Dendritic cell treated with granulocyte-macrophage colony-stimulating factor and Interleukin-4, amounts not matched to agents 40 ng/mL and 50 ng/mL, for 4 days (primary cell): ENCODE data around the gene TMEM198.

Experiments used
- H3K27ac Mint-ChIP-seq: one replicate; pipeline ENCODE4 v1.8.0; 2022; ENCODE audit warnings: mild to moderate bottlenecking, mixed read lengths
- H3K27me3 Mint-ChIP-seq: one replicate; pipeline ENCODE4 v1.8.0; 2022; ENCODE audit warnings: mild to moderate bottlenecking, mixed read lengths
- H3K36me3 Mint-ChIP-seq: one replicate; pipeline ENCODE4 v1.8.0; 2022; ENCODE audit warnings: low read depth, mixed read lengths
- H3K4me1 Mint-ChIP-seq: one replicate; pipeline ENCODE4 v1.8.0; 2022; ENCODE audit warnings: low read depth, mixed read lengths
- H3K4me3 Mint-ChIP-seq: one replicate; pipeline ENCODE4 v1.8.0; 2022; ENCODE audit warnings: mild to moderate bottlenecking, moderate library complexity, mixed read lengths
- H3K9me3 Mint-ChIP-seq: one replicate; pipeline ENCODE4 v1.8.0; 2022; ENCODE audit warnings: mixed read lengths
- intact Hi-C: fragments of 100-400 bp; cut with micrococcal nuclease; formaldehyde crosslinking; loops from one replicate; pipeline ENCODE4 v1.15.0; 2022

The TMEM198 gene

GRCh38 chr2:219543596-219544358 lies at the start of gene TMEM198, which contains the start of gene CHPF:
TSS of gene TMEM198 (plus strand) at chr2:219544028. CDS start at chr2:219544728, 700 bp downstream.
TSS of gene CHPF (minus strand) at chr2:219543809. CDS start at chr2:219543538, 271 bp downstream.
- peak within 1 kb of the TSS; percentile 76 for H3K4me3 Mint-ChIP-seq

GRCh38 chr2:219494952-219495530 lies 48.8 kb upstream of the TMEM198 start:
- intact Hi-C loops = loop anchor here (1.0 to 5.0 kb wide), 2 partner anchors 35 to 102 kb away; partner anchors contain the start of gene STK11IP
- Mint-ChIP-seq H3K4me3 (no peak overlapping the region), H3K4me1 (peaks cover 37% of the 10 kb centered on the region), H3K36me3 (peaks cover 16% of the 10 kb centered on the region), H3K27me3 (peaks cover 72% of the 10 kb centered on the region), H3K9me3 (no peaks in the 10 kb centered on the region), H3K27ac (no peak overlapping the region)

More at GRCh38 chr2:219543596-219544358, at the start of gene TMEM198, which contains the start of gene CHPF:
- Mint-ChIP-seq H3K27ac (peak within 1 kb of the TSS; percentile 39), H3K36me3 (no peaks in the 10 kb centered on the region), H3K9me3 (no peaks in the 10 kb centered on the region), H3K4me1 (peaks cover 9% of the 10 kb centered on the region), H3K27me3 (peaks cover 79% of the 10 kb centered on the region)
- intact Hi-C loops = loop anchor here (2.0 kb wide), 1 partner anchor 53 kb away; the partner anchor contains the start of gene STK11IP

GRCh38 chr2:219495531-219496122 lies 48.2 kb upstream of the TMEM198 start:
- Mint-ChIP-seq H3K4me1 (peaks cover 40% of the 10 kb centered on the region), H3K4me3 (no peak overlapping the region), H3K27me3 (peaks cover 67% of the 10 kb centered on the region), H3K27ac (no peak overlapping the region), H3K9me3 (no peaks in the 10 kb centered on the region), H3K36me3 (peaks cover 16% of the 10 kb centered on the region)
- intact Hi-C loops = loop anchor here (1.0 to 5.0 kb wide), 2 partner anchors 35 to 102 kb away; partner anchors contain the start of gene STK11IP

- Mint-ChIP-seq H3K27me3 (peaks cover 64% of the 10 kb centered on the region), H3K9me3 (no peaks in the 10 kb centered on the region), H3K4me3 (peak overlapping the region; percentile 90), H3K27ac (no peak overlapping the region), H3K4me1 (peaks cover 40% of the 10 kb centered on the region), H3K36me3 (peaks cover 20% of the 10 kb centered on the region)
- intact Hi-C loops = loop anchor here (5.0 kb wide), 1 partner anchor 101 kb away; the partner anchor contains the start of gene STK11IP
Observed at GRCh38 chr2:219496247-219496824, 47.5 kb upstream of the TMEM198 start.

DNA sequence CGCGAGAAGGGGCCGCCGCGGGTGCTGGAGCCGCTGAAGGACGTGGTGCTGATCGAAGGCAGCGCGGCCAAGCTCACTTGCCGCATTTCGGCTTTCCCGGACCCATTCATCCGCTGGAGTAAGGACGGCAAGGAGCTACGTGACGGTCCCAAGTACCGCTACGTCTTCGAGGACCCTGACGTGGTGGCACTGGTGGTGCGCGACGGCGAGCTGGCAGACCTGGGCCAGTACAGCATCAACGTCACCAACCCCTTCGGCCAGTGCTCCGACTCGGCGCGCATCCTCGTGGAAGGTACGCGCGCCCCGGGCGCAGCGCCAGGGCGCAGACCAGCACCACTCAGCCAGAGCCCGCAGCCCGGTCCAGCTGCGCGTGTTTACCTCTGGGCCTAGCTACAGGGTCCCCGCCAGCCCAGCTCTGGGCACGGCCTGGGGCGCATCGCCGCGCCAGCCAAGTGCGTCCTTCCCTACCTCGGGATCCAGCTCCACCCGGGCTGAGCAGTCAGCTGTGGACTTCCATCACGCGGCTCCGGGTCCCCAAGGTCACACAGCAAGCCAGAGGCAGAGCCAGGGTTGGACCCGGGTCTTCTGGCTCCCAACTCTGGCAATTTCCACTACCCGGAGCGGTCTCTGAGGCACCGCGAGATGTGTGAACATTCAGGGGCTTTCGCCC lies 46.9 kb upstream of the TMEM198 start:
- Mint-ChIP-seq H3K4me1 (peaks cover 40% of the 10 kb centered on the region), H3K27me3 (peaks cover 58% of the 10 kb centered on the region), H3K27ac (peak overlapping the region; percentile 94), H3K4me3 (peak overlapping the region; percentile 90), H3K36me3 (peaks cover 26% of the 10 kb centered on the region), H3K9me3 (no peaks in the 10 kb centered on the region)
- intact Hi-C loops = loop anchor here (5.0 kb wide), 1 partner anchor 100 kb away; the partner anchor contains the start of gene STK11IP

DNA sequence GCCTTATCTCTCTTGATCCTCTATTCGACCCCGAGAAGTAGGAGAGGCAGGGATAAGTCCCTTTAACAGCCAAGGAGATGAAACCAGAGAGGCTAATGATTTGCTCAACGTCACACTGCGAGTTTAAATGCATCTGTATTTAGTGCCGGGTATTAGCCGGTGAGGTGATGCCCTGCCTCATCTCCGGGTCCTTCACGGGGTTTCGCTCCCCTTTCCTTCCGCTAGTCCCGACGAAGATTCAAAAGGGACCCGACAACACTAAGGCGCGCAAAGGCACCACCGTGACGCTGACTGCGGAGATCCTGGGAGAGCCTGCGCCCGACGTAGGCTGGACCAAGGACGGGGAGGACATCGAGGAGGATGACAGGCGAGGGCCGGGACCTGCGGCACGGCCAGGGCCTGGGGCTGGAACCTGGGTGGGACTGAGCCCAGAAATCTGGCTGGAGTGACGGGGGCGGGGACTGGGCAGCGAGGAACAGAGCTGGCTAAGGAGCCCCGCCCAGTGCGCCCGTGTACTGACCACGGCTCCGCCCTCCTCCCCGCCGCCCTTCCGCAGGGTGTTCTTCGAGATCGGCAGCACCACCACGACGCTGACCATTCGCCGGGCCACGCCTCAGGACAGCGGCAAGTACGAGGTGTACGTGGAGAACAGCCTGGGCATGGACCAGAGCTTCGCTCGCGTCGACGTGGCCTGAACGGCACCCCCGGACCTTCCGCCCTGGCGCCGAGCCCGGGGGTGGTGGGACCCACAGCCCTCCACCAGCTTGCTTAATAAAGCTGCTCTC lies 46.1 kb upstream of the TMEM198 start:
- intact Hi-C loops = loop anchor here (1.0 to 5.0 kb wide), 2 partner anchors 100 to 109 kb away; partner anchors contain the start of gene STK11IP
- H3K4me1 Mint-ChIP-seq = peaks cover 40% of the 10 kb centered on the region
- no peaks in the 10 kb centered on the region for H3K9me3 Mint-ChIP-seq
- peak overlapping the region; percentile 94 for H3K27ac Mint-ChIP-seq
- peak overlapping the region; percentile 90 for H3K4me3 Mint-ChIP-seq
- H3K36me3 Mint-ChIP-seq = peaks cover 34% of the 10 kb centered on the region
- peaks cover 51% of the 10 kb centered on the region for H3K27me3 Mint-ChIP-seq

- peaks cover 42% of the 10 kb centered on the region for H3K36me3 Mint-ChIP-seq
- peak within 1 kb of the TSS; percentile 94 for H3K27ac Mint-ChIP-seq
- peaks cover 40% of the 10 kb centered on the region for H3K4me1 Mint-ChIP-seq
- peaks cover 43% of the 10 kb centered on the region for H3K27me3 Mint-ChIP-seq
- intact Hi-C loops = loop anchor here (1.0 to 5.0 kb wide), 2 partner anchors 99 to 110 kb away; partner anchors contain the start of gene STK11IP
- no peaks in the 10 kb centered on the region for H3K9me3 Mint-ChIP-seq
- peak within 1 kb of the TSS; percentile 90 for H3K4me3 Mint-ChIP-seq
Observed at GRCh38 chr2:219498280-219499057, 45.4 kb upstream of the TMEM198 start, which contains the start of gene GMPPA. TSS of gene GMPPA (plus strand) at chr2:219498891. CDS start at chr2:219499976, 1,085 bp downstream.

GRCh38 chr2:219499058-219499307 lies 44.8 kb upstream of the TMEM198 start:
- Mint-ChIP-seq H3K27me3 (peaks cover 38% of the 10 kb centered on the region), H3K36me3 (peaks cover 47% of the 10 kb centered on the region), H3K27ac (peak overlapping the region; percentile 94), H3K9me3 (no peaks in the 10 kb centered on the region), H3K4me1 (peaks cover 40% of the 10 kb centered on the region), H3K4me3 (peak overlapping the region; percentile 90)
- intact Hi-C loops = loop anchor here (5.0 kb wide), 1 partner anchor 98 kb away; the partner anchor contains the start of gene STK11IP

DNA sequence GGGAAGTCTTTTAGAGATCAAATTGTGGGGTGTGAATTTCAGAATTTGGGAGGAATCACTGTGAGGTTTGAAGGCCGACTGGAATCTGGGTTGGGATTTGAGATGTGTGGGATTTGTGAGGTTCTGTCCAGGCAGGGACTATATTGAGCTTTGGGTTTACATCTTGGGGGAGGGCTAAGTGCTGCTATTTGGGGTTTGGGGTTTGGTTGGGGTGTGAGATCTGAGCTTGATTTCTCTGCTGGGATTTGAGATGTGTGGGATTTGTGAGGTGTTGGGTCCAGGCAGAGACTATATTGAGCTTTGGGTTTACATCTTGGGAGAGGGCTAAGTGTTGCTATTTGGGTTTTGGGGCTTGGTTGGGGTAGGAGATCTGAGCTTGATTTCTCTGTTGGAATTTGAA lies 44.3 kb upstream of the TMEM198 start:
- no peaks in the 10 kb centered on the region for H3K9me3 Mint-ChIP-seq
- H3K4me3 Mint-ChIP-seq = peak overlapping the region; percentile 90
- intact Hi-C loops = loop anchor here (5.0 kb wide), 1 partner anchor 98 kb away; the partner anchor contains the start of gene STK11IP
- H3K27ac Mint-ChIP-seq = peak overlapping the region; percentile 94
- H3K27me3 Mint-ChIP-seq = peaks cover 32% of the 10 kb centered on the region
- peaks cover 40% of the 10 kb centered on the region for H3K4me1 Mint-ChIP-seq
- H3K36me3 Mint-ChIP-seq = peaks cover 52% of the 10 kb centered on the region

GRCh38 chr2:219500135-219500534 lies 43.7 kb upstream of the TMEM198 start:
- intact Hi-C loops = no loop called here
- Mint-ChIP-seq H3K9me3 (no peaks in the 10 kb centered on the region), H3K27me3 (peaks cover 26% of the 10 kb centered on the region), H3K27ac (no peak overlapping the region), H3K36me3 (peaks cover 58% of the 10 kb centered on the region), H3K4me3 (no peak overlapping the region), H3K4me1 (peaks cover 40% of the 10 kb centered on the region)

GRCh38 chr2:219501849-219502248 lies 42.0 kb upstream of the TMEM198 start:
- Mint-ChIP-seq H3K36me3 (peaks cover 75% of the 10 kb centered on the region), H3K4me3 (no peak overlapping the region)

GRCh38 chr2:219502618-219503017 lies 41.2 kb upstream of the TMEM198 start:
- Mint-ChIP-seq H3K27me3 (peaks cover 1% of the 10 kb centered on the region), H3K27ac (no peak overlapping the region), H3K9me3 (no peaks in the 10 kb centered on the region), H3K36me3 (peaks cover 83% of the 10 kb centered on the region), H3K4me3 (no peak overlapping the region), H3K4me1 (peaks cover 25% of the 10 kb centered on the region)
- intact Hi-C loops = no loop called here

More at GRCh38 chr2:219501849-219502248, 42.0 kb upstream of the TMEM198 start:
- no peaks in the 10 kb centered on the region for H3K9me3 Mint-ChIP-seq
- intact Hi-C loops = no loop called here
- peaks cover 33% of the 10 kb centered on the region for H3K4me1 Mint-ChIP-seq
- no peak overlapping the region for H3K27ac Mint-ChIP-seq
- peaks cover 9% of the 10 kb centered on the region for H3K27me3 Mint-ChIP-seq
